ENCODE measurements around the gene PNPLA3.

GRCh38 chr22:43895986-43896645 lies 27.5 kb upstream of the PNPLA3 start:
- TF ChIP-seq POLR2AphosphoS5 (IDR thresholded peaks at IDR 0.05; ENCODE audit: low read depth, low read length) (no peak), CTCF (IDR thresholded peaks at IDR 0.05) (no peak), SIN3A (IDR thresholded peaks at IDR 0.05; ENCODE audit: borderline replicate concordance, insufficient read depth, low read depth, low read length) (no peak)

Measured in Panc1 (cell line).